Measurements from ENCODE around the gene CLDN4. TPM values are rescaled to one million over a fixed set of nuclear protein-coding genes. Genes with fewer than 3 reads are reported as not detected.

CLDN4 gene
- total RNA-seq, 5 donors from 2014 or later (not counting 1 experiment from before 2014, with no cell fraction given): 0.53 to 1.3 (median 0.79) TPM; not detected in 2

DNA sequence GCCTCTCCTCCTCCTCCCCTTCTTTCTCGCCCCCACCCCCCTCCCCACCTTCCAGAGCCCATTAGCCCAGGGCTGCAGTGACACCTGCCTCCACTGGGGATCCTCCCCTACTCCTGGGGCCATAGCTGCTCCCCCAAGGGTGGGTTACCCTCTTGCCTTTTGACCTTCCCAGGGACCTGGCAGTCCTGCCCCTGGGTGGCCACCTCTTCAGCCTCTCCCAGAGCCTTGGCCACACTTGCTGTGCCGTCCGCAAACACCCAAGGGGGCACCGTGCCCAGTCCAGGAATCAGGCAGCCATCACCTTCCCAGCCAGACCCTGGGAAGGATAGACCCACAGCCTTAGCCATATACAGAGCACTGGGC is 19.8 kb upstream of the CLDN4 start:
- Mint-ChIP-seq H3K27ac (no peak overlapping the region), H3K4me1 (no peaks in the 10 kb centered on the region), H3K9me3 (peaks cover 2 to 4% (median 3%) of the 10 kb centered on the region in 3 donors), H3K27me3 (peaks cover 3 to 15% of the 10 kb centered on the region in 2 donors), H3K4me3 (no peak overlapping the region), H3K36me3 (no peaks in the 10 kb centered on the region)
- no peaks in the 10 kb centered on the region for H3K36me3 ChIP-seq (ENCODE audit: control insufficient read depth in 2 of 2, extremely low read depth in 1 of 2, insufficient read depth in 1 of 2, low read length in 1 of 2)
- ATAC-seq (replicated peaks in 1 of 4) (no peak), DNase-seq (no peak)
- H3K27ac ChIP-seq (ENCODE audit: low read length): no peak overlapping the region
- no peak overlapping the region for H3K4me3 ChIP-seq (ENCODE audit: control insufficient read depth in 1 of 2, extremely low read depth in 1 of 2, low read length in 1 of 2)
- 26% methylated on average over 2 of the region's 4 CpGs for WGBS (ENCODE audit: insufficient coverage)
- no peaks in the 10 kb centered on the region for H3K4me1 ChIP-seq (ENCODE audit: control insufficient read depth in 1 of 2, extremely low read depth in 1 of 2, insufficient read depth in 2 of 2, low read length in 2 of 2)
- no peaks in the 10 kb centered on the region for H3K9me3 ChIP-seq
- ChIA-PET POLR2A (interaction anchor here in 1 of 2 donors (0.6 kb wide), 1 partner anchor 44 kb away, joined by 3 read pairs; no protein-coding TSS in a partner anchor), CTCF (no interaction called here)
- peaks cover 0 to 29% of the 10 kb centered on the region in 2 experiments for H3K27me3 ChIP-seq (replicated peaks in 1 of 2; ENCODE audit: control insufficient read depth in 2 of 2, extremely low read depth in 1 of 2, insufficient read depth in 2 of 2, low read length in 1 of 2)

DNA sequence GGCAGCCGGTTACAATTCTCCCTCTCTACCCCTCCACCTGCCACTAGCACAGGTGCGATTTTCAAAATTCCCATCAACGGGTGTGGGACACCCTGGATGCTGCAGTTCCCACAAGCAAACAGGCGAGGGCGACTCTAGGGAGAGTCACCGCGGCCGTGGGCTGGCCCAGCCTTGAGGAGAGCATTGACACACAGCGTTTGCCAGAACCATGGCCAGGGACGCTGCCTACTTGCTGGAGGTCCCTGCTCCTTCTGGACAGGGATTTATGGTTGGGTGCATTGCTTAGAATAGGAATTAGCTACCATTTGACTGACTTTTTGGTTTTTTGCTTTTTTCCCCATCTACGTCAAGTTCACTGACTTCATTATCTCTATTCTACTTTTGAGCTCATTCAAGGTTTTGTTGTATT is 19.0 kb upstream of the CLDN4 start:
- ATAC-seq (replicated peaks in 1 of 4): peak; percentile 61 to 83 (median 74)

DNA sequence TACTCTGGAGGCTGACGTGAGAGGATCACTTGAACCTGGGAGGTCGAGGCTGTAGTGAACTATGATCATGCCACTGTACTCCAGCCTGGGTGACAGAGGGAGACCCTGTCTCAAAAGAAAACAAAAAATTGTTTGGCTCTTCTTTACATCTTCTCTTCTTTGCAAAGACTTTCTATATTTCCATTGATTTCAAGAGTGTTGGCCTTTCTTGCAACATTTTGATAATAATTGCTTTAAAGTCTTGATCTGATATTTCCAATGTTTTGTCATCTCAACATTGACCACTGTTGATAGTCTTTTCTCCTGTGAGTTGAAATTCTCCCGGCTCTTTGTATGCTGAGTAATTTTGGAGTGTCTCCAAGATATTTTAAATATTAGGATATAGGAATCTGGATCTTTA is 17.8 kb upstream of the CLDN4 start:
- Mint-ChIP-seq H3K27me3 (peaks cover 3 to 18% of the 10 kb centered on the region in 2 donors), H3K4me1 (no peaks in the 10 kb centered on the region), H3K9me3 (peaks cover 2 to 4% (median 3%) of the 10 kb centered on the region in 3 donors), H3K36me3 (no peaks in the 10 kb centered on the region), H3K27ac (no peak overlapping the region), H3K4me3 (no peak overlapping the region)
- 80% methylated on average over 2 of the region's 3 CpGs for WGBS (ENCODE audit: insufficient coverage)
- H3K9me3 ChIP-seq: no peaks in the 10 kb centered on the region
- peaks cover 0 to 40% of the 10 kb centered on the region in 2 experiments for H3K27me3 ChIP-seq (replicated peaks in 1 of 2; ENCODE audit: control insufficient read depth in 2 of 2, extremely low read depth in 1 of 2, insufficient read depth in 2 of 2, low read length in 1 of 2)
- DNase-seq: no peak
- no peak for ATAC-seq (replicated peaks in 1 of 4)
- H3K36me3 ChIP-seq (ENCODE audit: control insufficient read depth in 2 of 2, extremely low read depth in 1 of 2, insufficient read depth in 1 of 2, low read length in 1 of 2): no peaks in the 10 kb centered on the region
- H3K27ac ChIP-seq (ENCODE audit: low read length): no peak overlapping the region
- ChIA-PET CTCF (no interaction called here), POLR2A (interaction anchor here in 1 of 2 donors (0.6 kb wide), 1 partner anchor 45 kb away, joined by 10 read pairs; no protein-coding TSS in a partner anchor)
- no peaks in the 10 kb centered on the region for H3K4me1 ChIP-seq (ENCODE audit: control insufficient read depth in 1 of 2, extremely low read depth in 1 of 2, insufficient read depth in 2 of 2, low read length in 2 of 2)
- H3K4me3 ChIP-seq (ENCODE audit: control insufficient read depth in 1 of 2, extremely low read depth in 1 of 2, low read length in 1 of 2): no peak overlapping the region

More for the DNA sequence above, 19.0 kb upstream of the CLDN4 start:
- Mint-ChIP-seq H3K9me3 (peaks cover 2 to 4% (median 3%) of the 10 kb centered on the region in 3 donors), H3K27me3 (peaks cover 3 to 15% of the 10 kb centered on the region in 2 donors), H3K4me3 (no peak overlapping the region), H3K36me3 (no peaks in the 10 kb centered on the region), H3K4me1 (no peaks in the 10 kb centered on the region), H3K27ac (no peak overlapping the region)
- Histone ChIP-seq H3K4me3 (ENCODE audit: control insufficient read depth in 1 of 2, extremely low read depth in 1 of 2, low read length in 1 of 2) (no peak overlapping the region), H3K9me3 (no peaks in the 10 kb centered on the region), H3K27ac (ENCODE audit: low read length) (no peak overlapping the region), H3K36me3 (ENCODE audit: control insufficient read depth in 2 of 2, extremely low read depth in 1 of 2, insufficient read depth in 1 of 2, low read length in 1 of 2) (no peaks in the 10 kb centered on the region), H3K27me3 (replicated peaks in 1 of 2; ENCODE audit: control insufficient read depth in 2 of 2, extremely low read depth in 1 of 2, insufficient read depth in 2 of 2, low read length in 1 of 2) (peaks cover 0 to 35% of the 10 kb centered on the region in 2 experiments), H3K4me1 (ENCODE audit: control insufficient read depth in 1 of 2, extremely low read depth in 1 of 2, insufficient read depth in 2 of 2, low read length in 2 of 2) (no peaks in the 10 kb centered on the region)
- 9% methylated on average over 8 of the region's 11 CpGs for WGBS (ENCODE audit: insufficient coverage)
- DNase-seq: peak in 29 of 35 experiments; percentile 5 to 61 (median 32)
- POLR2A ChIA-PET: no interaction called here
- CTCF ChIA-PET: interaction anchor here (0.7 to 0.8 kb wide), 2 partner anchors 42 to 43 kb away, joined by 3 to 4 read pairs; no protein-coding TSS in a partner anchor

DNA sequence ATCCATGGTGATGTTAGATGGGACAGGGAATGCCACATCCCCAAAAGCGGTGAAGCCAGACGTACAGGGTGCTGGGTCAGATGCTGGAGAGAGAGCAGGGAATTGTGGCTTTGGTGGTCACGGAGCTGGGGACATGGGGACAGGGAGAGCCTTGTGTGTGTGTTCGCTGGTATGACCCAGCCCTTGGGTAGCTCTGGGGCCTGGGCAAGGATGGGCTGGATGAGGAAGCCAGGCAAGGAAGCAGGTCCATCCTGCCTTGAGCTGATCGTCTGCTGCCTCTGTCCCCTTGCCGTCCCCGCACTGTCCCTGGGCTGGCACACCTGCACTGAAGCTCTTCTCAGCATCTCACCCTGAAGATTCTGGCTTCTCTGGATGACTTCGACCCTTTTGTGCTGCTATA is 15.4 kb upstream of the CLDN4 start:
- H3K4me1 ChIP-seq (ENCODE audit: control insufficient read depth in 1 of 2, extremely low read depth in 1 of 2, insufficient read depth in 2 of 2, low read length in 2 of 2): no peaks in the 10 kb centered on the region
- POLR2A ChIA-PET: no interaction called here
- Mint-ChIP-seq H3K36me3 (no peaks in the 10 kb centered on the region), H3K9me3 (peaks cover 2 to 4% (median 3%) of the 10 kb centered on the region in 3 donors), H3K4me3 (no peak overlapping the region), H3K27ac (no peak overlapping the region), H3K4me1 (no peaks in the 10 kb centered on the region), H3K27me3 (peaks cover 10 to 18% of the 10 kb centered on the region in 2 donors)
- no peak overlapping the region for H3K27ac ChIP-seq (ENCODE audit: low read length)
- no peaks in the 10 kb centered on the region for H3K36me3 ChIP-seq (ENCODE audit: control insufficient read depth in 2 of 2, extremely low read depth in 1 of 2, insufficient read depth in 1 of 2, low read length in 1 of 2)
- DNase-seq (no peak), ATAC-seq (replicated peaks in 1 of 4) (no peak)
- no peak overlapping the region for H3K4me3 ChIP-seq (ENCODE audit: control insufficient read depth in 1 of 2, extremely low read depth in 1 of 2, low read length in 1 of 2)
- no peaks in the 10 kb centered on the region for H3K9me3 ChIP-seq
- peaks cover 0 to 37% of the 10 kb centered on the region in 2 experiments for H3K27me3 ChIP-seq (replicated peaks in 1 of 2; ENCODE audit: control insufficient read depth in 2 of 2, extremely low read depth in 1 of 2, insufficient read depth in 2 of 2, low read length in 1 of 2)
- CTCF ChIA-PET: interaction anchor here in 1 of 2 donors (0.6 to 1.6 kb wide), 2 partner anchors 11 to 17 kb away, joined by 3 read pairs; no protein-coding TSS in a partner anchor
- 79% methylated on average over 7 of the region's 8 CpGs for WGBS (ENCODE audit: insufficient coverage)

DNA sequence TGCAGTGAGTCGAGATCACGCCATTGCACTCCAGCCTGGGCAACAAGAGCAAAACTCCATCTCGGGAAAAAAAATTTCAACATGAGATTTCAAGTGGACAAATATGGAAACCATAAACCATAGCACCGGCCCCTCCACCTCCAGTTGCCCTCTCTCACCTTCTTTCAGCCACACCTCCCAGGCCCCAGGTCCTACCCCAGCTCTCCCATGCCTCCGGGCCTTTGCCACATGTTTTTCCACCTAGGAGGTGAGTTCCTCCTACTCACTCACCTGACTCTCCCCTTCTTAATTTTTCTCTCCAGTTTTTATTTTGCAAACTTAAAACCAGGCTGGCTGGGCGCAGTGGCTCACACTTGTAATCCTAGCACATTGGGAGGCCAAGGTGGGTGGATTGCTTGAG is 13.7 kb upstream of the CLDN4 start:
- WGBS (ENCODE audit: insufficient coverage): 89% methylated on average over 5 of the region's 6 CpGs
- no peak for DNase-seq
- no peak overlapping the region for H3K27ac ChIP-seq (ENCODE audit: low read length)
- no peak overlapping the region for H3K4me3 ChIP-seq (ENCODE audit: control insufficient read depth in 1 of 2, extremely low read depth in 1 of 2, low read length in 1 of 2)
- H3K27me3 ChIP-seq (replicated peaks in 1 of 2; ENCODE audit: control insufficient read depth in 2 of 2, extremely low read depth in 1 of 2, insufficient read depth in 2 of 2, low read length in 1 of 2): peaks cover 0 to 28% of the 10 kb centered on the region in 2 experiments
- Mint-ChIP-seq H3K9me3 (peaks cover 2 to 4% (median 3%) of the 10 kb centered on the region in 3 donors), H3K27me3 (peaks cover 14 to 16% of the 10 kb centered on the region in 2 donors), H3K4me1 (no peaks in the 10 kb centered on the region), H3K36me3 (no peaks in the 10 kb centered on the region), H3K4me3 (no peak overlapping the region), H3K27ac (no peak overlapping the region)
- no peaks in the 10 kb centered on the region for H3K36me3 ChIP-seq (ENCODE audit: control insufficient read depth in 2 of 2, extremely low read depth in 1 of 2, insufficient read depth in 1 of 2, low read length in 1 of 2)
- POLR2A ChIA-PET: no interaction called here
- CTCF ChIA-PET: no interaction called here
- ATAC-seq (replicated peaks in 1 of 4): no peak
- H3K9me3 ChIP-seq: no peaks in the 10 kb centered on the region
- H3K4me1 ChIP-seq (ENCODE audit: control insufficient read depth in 1 of 2, extremely low read depth in 1 of 2, insufficient read depth in 2 of 2, low read length in 2 of 2): no peaks in the 10 kb centered on the region

DNA sequence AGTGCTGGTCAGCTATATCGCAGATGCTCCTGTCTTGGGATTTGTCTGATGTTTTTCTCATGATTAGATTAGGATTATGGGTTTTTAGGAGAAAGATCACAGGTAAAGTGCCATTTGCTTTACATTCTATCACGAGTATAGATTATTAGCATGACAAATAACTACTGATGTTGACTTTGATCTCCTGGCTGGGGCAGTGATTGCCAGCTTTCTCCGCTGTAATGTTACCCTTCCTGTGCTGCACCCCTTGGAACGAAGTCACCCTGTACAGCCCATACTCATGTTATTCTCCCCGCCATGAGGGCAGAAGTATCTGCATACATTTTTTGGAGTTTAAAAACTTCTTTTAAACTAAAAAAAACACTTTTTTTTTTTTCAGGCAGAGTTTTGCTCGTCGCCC is 10.8 kb upstream of the CLDN4 start:
- no peaks in the 10 kb centered on the region for H3K36me3 Mint-ChIP-seq
- Histone ChIP-seq H3K9me3 (no peaks in the 10 kb centered on the region), H3K4me1 (ENCODE audit: control insufficient read depth in 1 of 2, extremely low read depth in 1 of 2, insufficient read depth in 2 of 2, low read length in 2 of 2) (peaks cover 0 to 5% of the 10 kb centered on the region in 2 experiments), H3K27ac (ENCODE audit: low read length) (no peak overlapping the region), H3K36me3 (ENCODE audit: control insufficient read depth in 2 of 2, extremely low read depth in 1 of 2, insufficient read depth in 1 of 2, low read length in 1 of 2) (no peaks in the 10 kb centered on the region), H3K4me3 (ENCODE audit: control insufficient read depth in 1 of 2, extremely low read depth in 1 of 2, low read length in 1 of 2) (no peak overlapping the region), H3K27me3 (replicated peaks in 1 of 2; ENCODE audit: control insufficient read depth in 2 of 2, extremely low read depth in 1 of 2, insufficient read depth in 2 of 2, low read length in 1 of 2) (peaks cover 0 to 27% of the 10 kb centered on the region in 2 experiments)
- POLR2A ChIA-PET: no interaction called here
- no peaks in the 10 kb centered on the region for H3K9me3 Mint-ChIP-seq
- WGBS (ENCODE audit: insufficient coverage): 100% methylated on average over 3 of the region's 7 CpGs
- H3K27ac Mint-ChIP-seq: no peak overlapping the region
- CTCF ChIA-PET: no interaction called here
- ATAC-seq (replicated peaks in 1 of 4): no peak
- H3K4me3 Mint-ChIP-seq: no peak overlapping the region
- no peak for DNase-seq
- peaks cover 0 to 10% (median 0%) of the 10 kb centered on the region in 3 donors for H3K4me1 Mint-ChIP-seq
- peaks cover 11 to 15% of the 10 kb centered on the region in 2 donors for H3K27me3 Mint-ChIP-seq

Measured in T-cell (primary cell).